ENCODE results near the gene RTKN2. TPM values are rescaled to one million over a fixed set of nuclear protein-coding genes. Genes with fewer than 3 reads are reported as not detected.

The RTKN2 gene
- total RNA-seq, 1 experiment from 2014 or later, result 14.4 TPM

DNA sequence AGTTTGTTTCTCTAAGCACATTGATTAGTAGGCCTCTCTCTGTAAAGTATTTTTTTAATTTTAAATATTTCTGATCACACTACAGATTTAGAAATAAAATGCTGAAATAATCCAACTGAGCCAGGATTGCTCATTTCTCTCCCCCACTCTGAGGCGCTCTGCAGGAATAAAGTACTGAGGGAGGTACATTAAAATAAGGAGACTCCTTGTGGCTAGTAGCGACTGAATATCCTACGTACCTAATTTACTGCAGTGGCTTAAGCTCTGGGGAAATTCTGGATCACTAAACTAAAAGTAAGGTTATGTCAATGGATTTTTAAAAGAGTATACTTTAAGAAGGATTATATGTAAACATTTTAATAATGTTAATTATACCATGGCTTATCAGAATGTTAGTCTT, 75.2 kb downstream of the RTKN2 start:
- H3K4me3 Mint-ChIP-seq, result no peak overlapping the region
- Histone ChIP-seq H3T11ph (ENCODE audit: low read length) (no peak overlapping the region), H3K9me3 (ENCODE audit: control insufficient read depth, low read depth, low read length) (no peaks in the 10 kb centered on the region), H3K18ac (ENCODE audit: insufficient read length, low read depth, low read length) (no peak overlapping the region), H4K91ac (ENCODE audit: insufficient read length, low read depth, low read length) (no peak overlapping the region), H2AFZ (ENCODE audit: low read length) (no peak overlapping the region), H2BK15ac (ENCODE audit: low read depth, low read length) (no peak overlapping the region), H3K79me2 (ENCODE audit: insufficient read depth, low read length) (no peaks in the 10 kb centered on the region), H3K27me3 (ENCODE audit: insufficient read depth, low read length) (no peaks in the 10 kb centered on the region), H2BK120ac (ENCODE audit: low read depth, low read length, poor library complexity, severe bottlenecking) (no peak overlapping the region), H3K27ac (ENCODE audit: insufficient read length, low read depth, low read length) (no peak overlapping the region), H2BK12ac (ENCODE audit: insufficient read length, low read depth, low read length) (no peak overlapping the region), H2BK5ac (ENCODE audit: insufficient read length, low read length) (no peak overlapping the region), H3K56ac (ENCODE audit: insufficient read length, low read depth, low read length) (no peak overlapping the region), H4K20me1 (ENCODE audit: control insufficient read depth, insufficient read depth, insufficient read length) (no peaks in the 10 kb centered on the region), H3K4me1 (ENCODE audit: insufficient read depth, low read length) (no peaks in the 10 kb centered on the region), H3K14ac (ENCODE audit: insufficient read depth, low read length) (no peak overlapping the region), H3K9ac (ENCODE audit: extremely low read depth, insufficient read length, low read length) (no peak overlapping the region), H2AK5ac (ENCODE audit: insufficient read length, low read length) (no peak overlapping the region), H4K5ac (ENCODE audit: insufficient read length, low read depth, low read length) (no peak overlapping the region), H3K23ac (ENCODE audit: insufficient read length, low read depth, low read length) (no peak overlapping the region), H3K79me1 (ENCODE audit: insufficient read depth, low read depth, low read length, poor library complexity, severe bottlenecking) (no peaks in the 10 kb centered on the region), H3K4me2 (ENCODE audit: insufficient read depth, insufficient read length, low read length) (no peak overlapping the region), H4K8ac (replicated peaks; ENCODE audit: insufficient read length, low read depth, low read length) (no peak overlapping the region), H3K23me2 (ENCODE audit: insufficient read length, low read depth, low read length, poor library complexity, severe bottlenecking) (no peaks in the 10 kb centered on the region), H3K4ac (ENCODE audit: low read depth, low read length) (no peak overlapping the region), H2BK20ac (ENCODE audit: low read depth, low read length, poor library complexity, severe bottlenecking) (no peak overlapping the region)
- WGBS (ENCODE audit: extremely low coverage, insufficient read length, low lambda C conversion rate), result no CpG with 5 or more reads among the region's 3 CpGs
- H3K9me3 Mint-ChIP-seq, result no peaks in the 10 kb centered on the region
- H3K27ac Mint-ChIP-seq, result no peak overlapping the region
- H3K27me3 Mint-ChIP-seq (ENCODE audit: low read depth), result no peaks in the 10 kb centered on the region
- TF ChIP-seq, protein P1, sequence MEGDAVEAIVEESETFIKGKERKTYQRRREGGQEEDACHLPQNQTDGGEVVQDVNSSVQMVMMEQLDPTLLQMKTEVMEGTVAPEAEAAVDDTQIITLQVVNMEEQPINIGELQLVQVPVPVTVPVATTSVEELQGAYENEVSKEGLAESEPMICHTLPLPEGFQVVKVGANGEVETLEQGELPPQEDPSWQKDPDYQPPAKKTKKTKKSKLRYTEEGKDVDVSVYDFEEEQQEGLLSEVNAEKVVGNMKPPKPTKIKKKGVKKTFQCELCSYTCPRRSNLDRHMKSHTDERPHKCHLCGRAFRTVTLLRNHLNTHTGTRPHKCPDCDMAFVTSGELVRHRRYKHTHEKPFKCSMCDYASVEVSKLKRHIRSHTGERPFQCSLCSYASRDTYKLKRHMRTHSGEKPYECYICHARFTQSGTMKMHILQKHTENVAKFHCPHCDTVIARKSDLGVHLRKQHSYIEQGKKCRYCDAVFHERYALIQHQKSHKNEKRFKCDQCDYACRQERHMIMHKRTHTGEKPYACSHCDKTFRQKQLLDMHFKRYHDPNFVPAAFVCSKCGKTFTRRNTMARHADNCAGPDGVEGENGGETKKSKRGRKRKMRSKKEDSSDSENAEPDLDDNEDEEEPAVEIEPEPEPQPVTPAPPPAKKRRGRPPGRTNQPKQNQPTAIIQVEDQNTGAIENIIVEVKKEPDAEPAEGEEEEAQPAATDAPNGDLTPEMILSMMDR (conservative IDR thresholded peaks at IDR 0.05), result no peak
- H3K4me1 Mint-ChIP-seq, result peaks cover 0 to 4% of the 10 kb centered on the region in 2 experiments; a peak in 1 of 4 replicates
- H3K36me3 Mint-ChIP-seq (ENCODE audit: insufficient read depth in 1 of 3, low read depth in 3 of 3), result peaks cover 0 to 14% (median 12%) of the 10 kb centered on the region in 3 experiments; a peak in 5 of 7 replicates
- no peak for DNase-seq

Data from H9 (cell line).